ENCODE measurements around the gene CNEP1R1. TPM values are rescaled to one million over a fixed set of nuclear protein-coding genes. Genes with fewer than 3 reads are reported as not detected.

Gene CNEP1R1
- total RNA-seq, 1 experiment from 2014 or later: 18.5 TPM

- no peaks in the 10 kb centered on the region for H3K4me1 ChIP-seq (ENCODE audit: insufficient read depth, low read length)
- no peak overlapping the region for H3K4me2 ChIP-seq (ENCODE audit: insufficient read depth, insufficient read length, low read length)
- H3K23me2 ChIP-seq (ENCODE audit: insufficient read length, low read depth, low read length, poor library complexity, severe bottlenecking): peaks cover 3% of the 10 kb centered on the region
- no peak overlapping the region for H3K23ac ChIP-seq (ENCODE audit: insufficient read length, low read depth, low read length)
- H2AK5ac ChIP-seq (ENCODE audit: insufficient read length, low read length): no peak overlapping the region
- H3K79me2 ChIP-seq (ENCODE audit: insufficient read depth, low read length): no peaks in the 10 kb centered on the region
- no peak overlapping the region for H3K27ac ChIP-seq (ENCODE audit: insufficient read length, low read depth, low read length)
- H4K5ac ChIP-seq (ENCODE audit: insufficient read length, low read depth, low read length): no peak overlapping the region
- H3K27me3 ChIP-seq (ENCODE audit: insufficient read depth, low read length): no peaks in the 10 kb centered on the region
- no peak overlapping the region for H3K27ac Mint-ChIP-seq
- H3K36me3 Mint-ChIP-seq (ENCODE audit: insufficient read depth in 1 of 3, low read depth in 3 of 3): peaks cover 0 to 7% (median 4%) of the 10 kb centered on the region in 3 experiments; a peak in 4 of 7 replicates
- H3K4me3 Mint-ChIP-seq: no peak overlapping the region
- no peak for DNase-seq
- no peaks in the 10 kb centered on the region for H3K9me3 ChIP-seq (ENCODE audit: control insufficient read depth, low read depth, low read length)
- H3K4ac ChIP-seq (ENCODE audit: low read depth, low read length): no peak overlapping the region
- H4K20me1 ChIP-seq (ENCODE audit: control insufficient read depth, insufficient read depth, insufficient read length): no peaks in the 10 kb centered on the region
- H4K91ac ChIP-seq (ENCODE audit: insufficient read length, low read depth, low read length): no peak overlapping the region
- no CpG with 5 or more reads among the region's 4 CpGs for WGBS (ENCODE audit: extremely low coverage, insufficient read length, low lambda C conversion rate)
- H3K27me3 Mint-ChIP-seq (ENCODE audit: low read depth): peaks cover 9% of the 10 kb centered on the region
- no peak overlapping the region for H2BK20ac ChIP-seq (ENCODE audit: low read depth, low read length, poor library complexity, severe bottlenecking)
- no peak overlapping the region for H3T11ph ChIP-seq (ENCODE audit: low read length)
- H2BK120ac ChIP-seq (ENCODE audit: low read depth, low read length, poor library complexity, severe bottlenecking): no peak overlapping the region
- no peak overlapping the region for H3K9ac ChIP-seq (ENCODE audit: extremely low read depth, insufficient read length, low read length)
- no peaks in the 10 kb centered on the region for H3K79me1 ChIP-seq (ENCODE audit: insufficient read depth, low read depth, low read length, poor library complexity, severe bottlenecking)
- no peak overlapping the region for H3K18ac ChIP-seq (ENCODE audit: insufficient read length, low read depth, low read length)
- no peak overlapping the region for H4K8ac ChIP-seq (replicated peaks; ENCODE audit: insufficient read length, low read depth, low read length)
- peaks cover 4 to 6% of the 10 kb centered on the region in 2 experiments; a peak in 3 of 4 replicates for H3K4me1 Mint-ChIP-seq
- H2BK15ac ChIP-seq (ENCODE audit: low read depth, low read length): no peak overlapping the region
- no peak overlapping the region for H3K14ac ChIP-seq (ENCODE audit: insufficient read depth, low read length)
- H2BK12ac ChIP-seq (ENCODE audit: insufficient read length, low read depth, low read length): no peak overlapping the region
- peaks cover 5 to 12% of the 10 kb centered on the region in 2 experiments; a peak in 4 of 5 replicates for H3K9me3 Mint-ChIP-seq
- TF ChIP-seq, protein P1, sequence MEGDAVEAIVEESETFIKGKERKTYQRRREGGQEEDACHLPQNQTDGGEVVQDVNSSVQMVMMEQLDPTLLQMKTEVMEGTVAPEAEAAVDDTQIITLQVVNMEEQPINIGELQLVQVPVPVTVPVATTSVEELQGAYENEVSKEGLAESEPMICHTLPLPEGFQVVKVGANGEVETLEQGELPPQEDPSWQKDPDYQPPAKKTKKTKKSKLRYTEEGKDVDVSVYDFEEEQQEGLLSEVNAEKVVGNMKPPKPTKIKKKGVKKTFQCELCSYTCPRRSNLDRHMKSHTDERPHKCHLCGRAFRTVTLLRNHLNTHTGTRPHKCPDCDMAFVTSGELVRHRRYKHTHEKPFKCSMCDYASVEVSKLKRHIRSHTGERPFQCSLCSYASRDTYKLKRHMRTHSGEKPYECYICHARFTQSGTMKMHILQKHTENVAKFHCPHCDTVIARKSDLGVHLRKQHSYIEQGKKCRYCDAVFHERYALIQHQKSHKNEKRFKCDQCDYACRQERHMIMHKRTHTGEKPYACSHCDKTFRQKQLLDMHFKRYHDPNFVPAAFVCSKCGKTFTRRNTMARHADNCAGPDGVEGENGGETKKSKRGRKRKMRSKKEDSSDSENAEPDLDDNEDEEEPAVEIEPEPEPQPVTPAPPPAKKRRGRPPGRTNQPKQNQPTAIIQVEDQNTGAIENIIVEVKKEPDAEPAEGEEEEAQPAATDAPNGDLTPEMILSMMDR (conservative IDR thresholded peaks at IDR 0.05): no peak
- H2BK5ac ChIP-seq (ENCODE audit: insufficient read length, low read length): no peak overlapping the region
- no peak overlapping the region for H3K56ac ChIP-seq (ENCODE audit: insufficient read length, low read depth, low read length)
- H2AFZ ChIP-seq (ENCODE audit: low read length): no peak overlapping the region
Observed at GRCh38 chr16:50004239-50004638, 20.8 kb upstream of the CNEP1R1 start.

Data from H9 (cell line).